DND-41 (cell line): ENCODE data around the gene FBXO28.

ENCODE experiments used
- ATAC-seq: fragments of 200-7000 bp; cut with Tn5 transposase; 3 replicates; pipeline ENCODE4 v1.9.1; 2021; ENCODE audit warnings: low read depth; ENCODE audit not compliant: insufficient read depth
- DNase-seq: peaks from one replicate; pipeline ENCODE4 v3.0.0-alpha.2; 2020
- H2AFZ ChIP-seq: 2 replicates; pipeline ENCODE4 v1.6.0; 2012; ENCODE audit warnings: low read depth, low read length
- H3K27ac ChIP-seq: 2 replicates; pipeline ENCODE4 v1.5.1; 2012; ENCODE audit warnings: low read length, inconsistent platforms
- H3K27me3 ChIP-seq: fragments of 200-600 bp; sonication (generic); 2 replicates; pipeline ENCODE4 v1.6.0; 2012; ENCODE audit warnings: low read length, mild to moderate bottlenecking, inconsistent platforms; ENCODE audit not compliant: insufficient read depth, poor library complexity
- H3K36me3 ChIP-seq: 2 replicates; pipeline ENCODE4 v1.5.1; 2012; ENCODE audit warnings: low read length, inconsistent platforms; ENCODE audit not compliant: insufficient read depth
- H3K4me1 ChIP-seq: 2 replicates; pipeline ENCODE4 v1.5.1; 2012; ENCODE audit warnings: mild to moderate bottlenecking, low read length; ENCODE audit not compliant: insufficient read depth
- H3K4me2 ChIP-seq: 2 replicates; pipeline ENCODE4 v1.6.0; 2012; ENCODE audit warnings: mild to moderate bottlenecking, moderate library complexity, low read length, inconsistent platforms; ENCODE audit not compliant: insufficient read depth
- H3K4me3 ChIP-seq, 2 experiments: fragments of 200-600 bp in 1 of 2; shearing (Covaris generic) in 1 of 2; 2 replicates each; pipeline ENCODE4 v1.5.1; 2012 to 2016; ENCODE audit warnings: inconsistent platforms in 2 of 2, low read length in 2 of 2, mild to moderate bottlenecking in 2 of 2, low read depth in 1 of 2, moderate library complexity in 1 of 2
- H3K79me2 ChIP-seq: 2 replicates; pipeline ENCODE4 v1.6.0; 2012; ENCODE audit warnings: low read length, inconsistent platforms; ENCODE audit not compliant: insufficient read depth
- H3K9ac ChIP-seq: 2 replicates; pipeline ENCODE4 v1.6.0; 2012; ENCODE audit warnings: low read depth, mild to moderate bottlenecking, inconsistent platforms, low read length, moderate library complexity
- H3K9me3 ChIP-seq: 2 replicates; pipeline ENCODE4 v1.5.1; 2012; ENCODE audit warnings: low read length, moderate library complexity, mild to moderate bottlenecking, inconsistent platforms; ENCODE audit not compliant: insufficient read depth, severe bottlenecking
- H4K20me1 ChIP-seq: 2 replicates; pipeline ENCODE4 v1.6.0; 2012; ENCODE audit warnings: low read length; ENCODE audit not compliant: insufficient read depth
- EZH2 ChIP-seq: IDR thresholded peaks from 3 replicates; pipeline ENCODE4 v1.6.1; 2012; ENCODE audit warnings: borderline replicate concordance, low read depth, mild to moderate bottlenecking, moderate library complexity, low read length, inconsistent platforms; ENCODE audit not compliant: severe bottlenecking
- TF ChIP-seq, protein P1 (sequence below): IDR thresholded peaks from 2 replicates; pipeline ENCODE4 v1.5.1; 2012; ENCODE audit warnings: borderline replicate concordance, low read length, moderate library complexity, mild to moderate bottlenecking; ENCODE audit not compliant: poor library complexity, severe bottlenecking; ENCODE audit errors: extremely low read depth

FBXO28 gene

DNA sequence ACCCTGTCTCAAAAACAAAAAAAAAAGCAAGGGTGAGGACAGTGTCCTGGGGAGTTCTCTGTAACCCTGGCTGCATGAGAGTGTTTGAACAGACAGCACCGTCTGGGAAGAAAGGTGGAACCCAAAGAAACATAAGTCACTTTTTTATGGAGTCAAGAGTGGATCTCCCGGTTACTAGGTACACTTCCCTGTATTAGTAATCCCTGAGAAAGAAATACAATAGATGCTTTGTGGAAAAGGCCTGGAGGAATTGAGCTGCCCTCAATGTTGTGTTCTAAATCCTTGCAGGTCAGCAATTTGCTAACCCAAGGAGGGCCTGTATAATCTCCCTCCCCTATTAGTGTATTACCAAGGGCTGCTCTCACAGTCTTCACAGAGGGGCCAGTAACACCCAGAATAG, 85.8 kb downstream of the FBXO28 start:
- Histone ChIP-seq H3K27me3 (no peaks in the 10 kb centered on the region), H3K4me2 (no peak overlapping the region), H3K9ac (no peak overlapping the region), H4K20me1 (no peaks in the 10 kb centered on the region), H3K4me1 (peaks cover 17% of the 10 kb centered on the region), H3K9me3 (no peaks in the 10 kb centered on the region), H3K4me3 (no peak overlapping the region), H2AFZ (no peak overlapping the region), H3K79me2 (no peaks in the 10 kb centered on the region), H3K36me3 (no peaks in the 10 kb centered on the region), H3K27ac (no peak overlapping the region)
- ATAC-seq (no peak), DNase-seq (no peak)
- TF ChIP-seq EZH2: no peak
- TF ChIP-seq, protein P1, sequence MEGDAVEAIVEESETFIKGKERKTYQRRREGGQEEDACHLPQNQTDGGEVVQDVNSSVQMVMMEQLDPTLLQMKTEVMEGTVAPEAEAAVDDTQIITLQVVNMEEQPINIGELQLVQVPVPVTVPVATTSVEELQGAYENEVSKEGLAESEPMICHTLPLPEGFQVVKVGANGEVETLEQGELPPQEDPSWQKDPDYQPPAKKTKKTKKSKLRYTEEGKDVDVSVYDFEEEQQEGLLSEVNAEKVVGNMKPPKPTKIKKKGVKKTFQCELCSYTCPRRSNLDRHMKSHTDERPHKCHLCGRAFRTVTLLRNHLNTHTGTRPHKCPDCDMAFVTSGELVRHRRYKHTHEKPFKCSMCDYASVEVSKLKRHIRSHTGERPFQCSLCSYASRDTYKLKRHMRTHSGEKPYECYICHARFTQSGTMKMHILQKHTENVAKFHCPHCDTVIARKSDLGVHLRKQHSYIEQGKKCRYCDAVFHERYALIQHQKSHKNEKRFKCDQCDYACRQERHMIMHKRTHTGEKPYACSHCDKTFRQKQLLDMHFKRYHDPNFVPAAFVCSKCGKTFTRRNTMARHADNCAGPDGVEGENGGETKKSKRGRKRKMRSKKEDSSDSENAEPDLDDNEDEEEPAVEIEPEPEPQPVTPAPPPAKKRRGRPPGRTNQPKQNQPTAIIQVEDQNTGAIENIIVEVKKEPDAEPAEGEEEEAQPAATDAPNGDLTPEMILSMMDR: no peak

DNA sequence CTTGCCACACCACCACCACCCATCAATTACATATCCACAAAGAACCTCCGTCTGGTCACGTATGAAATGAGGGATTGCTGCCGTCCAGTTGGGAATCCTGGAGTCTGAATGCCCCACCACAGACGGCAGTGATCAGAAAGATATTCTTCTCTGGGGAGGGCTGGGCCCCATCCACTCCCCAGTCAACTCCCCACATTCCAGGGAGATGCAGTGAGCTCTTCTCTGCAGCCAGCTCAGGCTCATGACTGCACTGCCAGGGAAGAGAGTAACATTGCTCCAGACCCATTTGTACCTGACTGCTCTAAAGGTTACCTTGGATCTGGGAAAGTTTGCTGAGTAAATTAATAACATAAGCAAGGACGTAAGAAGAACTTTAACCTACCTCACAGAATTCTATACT, 87.5 kb downstream of the FBXO28 start:
- H2AFZ ChIP-seq: no peak overlapping the region
- DNase-seq: no peak
- no peaks in the 10 kb centered on the region for H3K9me3 ChIP-seq
- no peak overlapping the region for H3K4me2 ChIP-seq
- H3K79me2 ChIP-seq: no peaks in the 10 kb centered on the region
- H3K9ac ChIP-seq: no peak overlapping the region
- H3K4me1 ChIP-seq: peaks cover 29% of the 10 kb centered on the region
- no peaks in the 10 kb centered on the region for H4K20me1 ChIP-seq
- H3K4me3 ChIP-seq: no peak overlapping the region
- H3K27ac ChIP-seq: no peak overlapping the region
- no peaks in the 10 kb centered on the region for H3K36me3 ChIP-seq
- H3K27me3 ChIP-seq: no peaks in the 10 kb centered on the region
- no peak for ATAC-seq
- TF ChIP-seq EZH2: no peak
- TF ChIP-seq, protein P1: no peak

DNA sequence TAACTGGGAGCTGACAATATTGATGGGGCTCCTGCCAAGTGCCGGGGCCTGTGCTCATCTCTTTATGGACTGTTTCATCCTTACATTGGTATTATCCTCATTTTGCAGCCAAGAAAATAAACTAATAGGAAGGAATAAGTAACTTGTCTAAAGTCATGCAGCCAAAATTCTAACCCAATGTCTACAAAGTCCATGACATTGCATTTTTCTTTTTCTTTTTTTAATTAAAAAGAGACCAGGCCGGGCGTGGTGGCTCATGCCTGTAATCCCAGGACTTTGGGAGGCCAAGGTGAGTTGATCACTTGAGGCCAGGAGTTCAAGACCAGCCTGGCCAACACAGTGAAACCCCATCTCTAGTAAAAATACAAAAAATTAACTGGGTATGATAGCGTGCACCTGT, 87.9 kb downstream of the FBXO28 start:
- no peaks in the 10 kb centered on the region for H3K27me3 ChIP-seq
- no peaks in the 10 kb centered on the region for H4K20me1 ChIP-seq
- no peak overlapping the region for H3K9ac ChIP-seq
- H3K4me1 ChIP-seq: peaks cover 29% of the 10 kb centered on the region
- no peak overlapping the region for H3K4me3 ChIP-seq
- H3K36me3 ChIP-seq: no peaks in the 10 kb centered on the region
- no peak for TF ChIP-seq EZH2
- TF ChIP-seq, protein P1: no peak
- no peaks in the 10 kb centered on the region for H3K9me3 ChIP-seq
- H3K4me2 ChIP-seq: no peak overlapping the region
- DNase-seq (no peak), ATAC-seq (no peak)
- H3K27ac ChIP-seq: no peak overlapping the region
- no peak overlapping the region for H2AFZ ChIP-seq
- H3K79me2 ChIP-seq: no peaks in the 10 kb centered on the region
